Lung (tissue), 12 donors: ENCODE results near the gene KCNK13. TPM values are rescaled to one million over a fixed set of nuclear protein-coding genes. Genes with fewer than 3 reads are reported as not detected.

Source experiments
- ATAC-seq: fragments of 200-7000 bp; cut with Tn5 transposase; one replicate; pipeline ENCODE4 v1.9.1; 2020; ENCODE audit warnings: moderate number of reproducible peaks; ENCODE audit not compliant: insufficient read depth, low FRiP score
- DNase-seq, 3 donors: peaks; one replicate each; pipeline ENCODE4 v3.0.0-alpha.2; 2013 to 2017
- H3K27ac ChIP-seq, 2 donors: one replicate each; pipeline ENCODE4 v1.5.1; 2013; ENCODE audit warnings: mild to moderate bottlenecking in 2 of 2, moderate library complexity in 2 of 2, control low read depth in 1 of 2, inconsistent platforms in 1 of 2, low read depth in 1 of 2, low read length in 1 of 2
- H3K27me3 ChIP-seq, 3 donors: one replicate each; pipeline ENCODE4 v1.5.1; 2013; ENCODE audit warnings: low read length in 2 of 3; ENCODE audit not compliant: control insufficient read depth in 3 of 3, insufficient read depth in 3 of 3
- H3K36me3 ChIP-seq, 4 donors: one replicate each; pipeline ENCODE4 v1.5.1; 2013; ENCODE audit warnings: low read length in 4 of 4, mild to moderate bottlenecking in 1 of 4, moderate library complexity in 1 of 4; ENCODE audit not compliant: control insufficient read depth in 4 of 4, insufficient read depth in 4 of 4
- H3K4me1 ChIP-seq, 5 donors: one replicate each; pipeline ENCODE4 v1.5.1; 2013; ENCODE audit warnings: low read length in 5 of 5, mild to moderate bottlenecking in 2 of 5, moderate library complexity in 1 of 5; ENCODE audit not compliant: control insufficient read depth in 5 of 5, insufficient read depth in 5 of 5
- H3K4me3 ChIP-seq: one replicate; pipeline ENCODE4 v1.5.1; 2013; ENCODE audit warnings: mild to moderate bottlenecking, control low read depth, moderate library complexity
- H3K9ac ChIP-seq, 2 donors: one replicate each; pipeline ENCODE4 v1.5.1; 2013; ENCODE audit warnings: low read length in 2 of 2, control low read depth in 1 of 2; ENCODE audit not compliant: insufficient read depth in 1 of 2
- H3K9me3 ChIP-seq, 4 donors: one replicate each; pipeline ENCODE4 v1.5.1; 2013; ENCODE audit warnings: low read length in 3 of 4, mild to moderate bottlenecking in 1 of 4, moderate library complexity in 1 of 4; ENCODE audit not compliant: control insufficient read depth in 4 of 4, insufficient read depth in 3 of 4
- CTCF ChIP-seq: IDR thresholded peaks from 2 replicates; pipeline ENCODE4 v1.5.1; 2012; ENCODE audit warnings: mild to moderate bottlenecking; ENCODE audit errors: control extremely low read depth, extremely low read depth
- WGBS, 2 donors: extraction: QIAGEN DNeasy Blood & Tissue Kit; methylation state at CpG; one replicate each; pipeline ENCODE4 v1.1.7; 2013; 5-methylcytosine and 5-hydroxymethylcytosine counted together
- polyA plus RNA-seq, 2 donors: library from polyadenylated mRNA; stranded (reverse); fragments of 200-250 nt; gene quantifications; one replicate each; pipeline ENCODE4 v1.2.1, GENCODE V29; 2013
- total RNA-seq, 2 donors: library from RNA; depleted of rRNA in 1 of 2; stranded (reverse); fragments of >200 nt in 1 of 2; gene quantifications; one replicate each; pipeline ENCODE4 v1.2.1, GENCODE V29; 2014 to 2021
- donor health status: control.
- donor health status: control.
- donor health status: Bipolar disorder and iron deficiency.
- donor health status: healthy.
- donor health status: DM: yes; HTN: yes; CAD: no.

The KCNK13 gene
- total and polyA plus RNA-seq, 4 donors: 0.34 to 1.4 (median 0.57) TPM

DNA sequence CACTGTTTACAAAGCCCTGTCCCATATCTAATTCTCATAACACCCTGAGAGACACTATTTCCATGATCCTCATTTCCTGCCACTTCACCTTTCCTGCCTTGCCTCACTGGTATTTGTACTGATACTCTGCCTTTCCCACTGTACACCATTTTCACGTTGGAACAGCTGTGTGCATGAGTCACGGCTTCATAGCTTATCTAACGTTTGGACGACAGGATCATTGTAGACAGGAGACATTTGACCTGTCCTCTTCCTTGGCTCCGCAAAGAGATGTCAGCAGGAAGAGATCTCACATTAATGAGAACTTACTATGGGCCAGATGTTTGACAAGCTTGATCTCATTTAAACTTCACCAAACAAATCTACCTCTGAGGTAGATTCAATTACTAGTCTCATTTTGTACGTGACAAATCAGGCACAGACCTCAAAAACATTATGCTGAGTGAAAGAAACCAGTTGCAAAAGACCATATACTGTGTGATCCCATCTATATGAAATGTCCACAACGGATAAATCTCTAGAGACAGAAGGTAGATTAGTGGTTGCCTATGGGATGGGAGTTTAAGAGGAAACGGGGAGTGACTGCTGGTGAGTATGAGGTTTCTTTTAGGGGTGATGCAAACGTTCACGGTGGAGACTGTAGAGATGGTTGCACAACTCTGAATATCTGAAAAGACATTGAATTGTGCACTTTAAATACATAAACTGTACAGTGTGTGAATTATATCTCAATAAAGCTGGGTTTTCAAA lies 71.2 kb downstream of the KCNK13 start:
- H3K27me3 ChIP-seq: peaks cover 0 to 2% (median 0%) of the 10 kb centered on the region in 3 donors
- H3K9ac ChIP-seq: no peak overlapping the region
- no peak overlapping the region for H3K27ac ChIP-seq
- ATAC-seq (no peak), DNase-seq (no peak)
- H3K4me3 ChIP-seq: no peak overlapping the region
- TF ChIP-seq CTCF: no peak
- no peaks in the 10 kb centered on the region for H3K36me3 ChIP-seq
- H3K9me3 ChIP-seq: peaks cover 0 to 4% (median 0%) of the 10 kb centered on the region in 4 donors
- whole genome bisulfite sequencing, 2 donors: 63 to 66% methylated on average over 10 of the region's 10 CpGs
- H3K4me1 ChIP-seq: no peaks in the 10 kb centered on the region

DNA sequence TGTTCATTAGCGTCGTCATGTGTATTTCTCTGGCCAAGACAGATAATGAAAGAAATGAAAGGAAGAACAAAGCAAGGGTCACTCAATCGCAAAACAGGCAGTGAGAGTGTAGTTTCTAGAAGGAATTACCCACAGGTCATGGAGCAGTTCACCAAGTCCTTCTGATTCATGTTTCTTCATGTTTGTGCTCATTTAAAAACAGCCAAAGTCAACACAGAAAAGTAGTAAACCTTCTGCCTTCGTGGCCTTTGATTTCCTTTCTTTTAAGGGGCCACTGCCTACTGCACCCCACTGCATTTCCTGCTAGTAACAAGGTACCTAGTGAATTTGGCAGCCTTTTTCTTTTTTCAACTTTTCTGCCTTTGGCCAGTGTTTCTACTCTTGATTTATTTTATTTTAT lies 75.1 kb downstream of the KCNK13 start:
- WGBS, 2 donors: 72 to 83% methylated on average over 4 of the region's 4 CpGs
- TF ChIP-seq CTCF: no peak

GRCh38 chr14:90137807-90138206 lies 76.0 kb downstream of the KCNK13 start:
- Histone ChIP-seq H3K4me1 (no peaks in the 10 kb centered on the region), H3K9ac (no peak overlapping the region), H3K27ac (no peak overlapping the region), H3K36me3 (no peaks in the 10 kb centered on the region), H3K27me3 (peaks cover 0 to 9% (median 2%) of the 10 kb centered on the region in 3 donors), H3K9me3 (peaks cover 0 to 5% (median 0%) of the 10 kb centered on the region in 4 donors), H3K4me3 (no peak overlapping the region)
- 61 to 83% methylated on average over 4 of the region's 4 CpGs for WGBS, 2 donors
- DNase-seq: no peak
- no peak for TF ChIP-seq CTCF
- no peak for ATAC-seq

More for the DNA sequence above, 75.1 kb downstream of the KCNK13 start:
- no peak overlapping the region for H3K4me3 ChIP-seq
- ATAC-seq: no peak
- H3K4me1 ChIP-seq: no peaks in the 10 kb centered on the region
- H3K27me3 ChIP-seq: peaks cover 0 to 9% (median 2%) of the 10 kb centered on the region in 3 donors
- no peak overlapping the region for H3K9ac ChIP-seq
- peaks cover 0 to 6% (median 0%) of the 10 kb centered on the region in 4 donors for H3K9me3 ChIP-seq
- no peak overlapping the region for H3K27ac ChIP-seq
- DNase-seq: no peak
- no peaks in the 10 kb centered on the region for H3K36me3 ChIP-seq
